Stimulated activated CD4-positive, alpha-beta T cell treated with anti-CD3 and anti-CD28 coated beads, Interleukin-4, amount 100 ng/mL, for 24 hours (primary cell): Measurements from ENCODE around the gene NTN3.
"Not testable (repeated sequence)": the region's sequence is repeated elsewhere in the genome, so short reads cannot be mapped to it uniquely, and the experiment has no call there.

Experiments used
- DNase-seq: peaks from one replicate; pipeline ENCODE4 v3.0.0-alpha.2; 2020

Gene NTN3

DNA sequence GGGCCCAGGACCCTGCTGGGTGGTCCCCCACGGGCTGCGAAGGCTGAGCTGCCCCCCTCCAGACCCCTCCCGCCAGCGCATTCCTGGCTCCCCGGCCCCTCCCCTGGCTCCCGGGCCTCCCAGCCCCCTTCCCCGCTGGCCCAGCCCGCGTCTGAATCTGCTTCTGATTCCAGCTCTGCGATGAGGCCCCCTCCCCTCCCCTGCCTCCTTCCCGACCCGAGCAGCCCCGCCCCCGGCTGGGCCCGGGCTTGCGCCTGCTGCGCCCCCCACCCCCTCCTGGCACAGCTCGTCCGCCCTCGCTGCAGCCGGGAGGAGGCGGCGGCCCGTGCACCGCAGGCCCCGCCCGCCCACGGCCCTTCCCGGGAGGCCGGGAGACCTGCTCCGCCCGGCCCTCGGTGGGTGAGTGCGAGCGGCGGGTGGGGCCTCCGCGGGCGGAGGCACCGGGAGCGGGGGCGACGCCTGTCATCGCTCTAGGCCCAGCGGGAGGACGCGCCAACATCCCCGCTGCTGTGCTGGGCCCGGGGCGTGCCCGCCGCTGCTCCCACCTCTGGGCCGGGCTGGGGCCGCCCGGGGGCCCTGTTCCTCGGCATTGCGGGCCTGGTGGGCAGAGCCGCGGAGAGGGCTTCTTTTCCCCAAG is at the start of gene NTN3:
NTN3 (plus strand) TSS at position 282 of the 637 bp plus-strand sequence. CDS start 405 bp downstream, outside the sequence.
- no peak for DNase-seq

DNA sequence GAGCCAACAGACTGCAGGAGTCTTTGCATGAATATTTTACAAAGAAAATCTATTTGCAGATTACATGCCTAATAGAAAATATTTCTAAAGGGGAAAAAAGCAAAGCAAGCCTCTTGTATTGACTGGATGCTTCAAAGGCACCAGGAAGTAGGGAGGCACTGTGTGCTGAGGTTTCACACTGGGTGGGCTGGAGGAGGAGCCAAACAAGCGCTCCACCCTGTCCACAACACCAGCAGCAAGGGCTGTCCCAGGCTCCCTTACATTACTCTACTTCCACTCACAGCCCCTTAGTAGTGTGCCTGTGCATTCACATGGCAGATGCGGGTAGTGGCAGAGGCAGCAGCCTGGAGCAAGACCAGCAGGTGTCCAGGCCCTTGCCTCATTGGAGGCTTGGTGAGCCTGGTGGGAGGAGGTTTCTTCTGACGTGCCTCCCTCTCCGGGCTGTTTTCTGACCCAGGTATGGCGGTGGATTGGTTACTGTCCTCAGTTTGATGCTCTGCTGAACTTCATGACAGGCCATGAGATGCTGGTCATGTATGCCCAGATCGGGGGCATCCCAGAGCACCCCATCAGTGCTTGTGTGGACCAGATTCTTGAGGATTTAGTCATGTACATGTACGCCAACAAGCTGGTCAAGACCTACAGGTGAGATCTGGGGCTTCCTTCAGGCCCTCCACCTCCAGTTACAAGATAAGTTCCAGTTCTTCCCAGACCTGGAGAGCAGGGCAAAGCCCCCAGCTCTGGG is 48.8 kb upstream of the NTN3 start:
- no peak for DNase-seq

DNA sequence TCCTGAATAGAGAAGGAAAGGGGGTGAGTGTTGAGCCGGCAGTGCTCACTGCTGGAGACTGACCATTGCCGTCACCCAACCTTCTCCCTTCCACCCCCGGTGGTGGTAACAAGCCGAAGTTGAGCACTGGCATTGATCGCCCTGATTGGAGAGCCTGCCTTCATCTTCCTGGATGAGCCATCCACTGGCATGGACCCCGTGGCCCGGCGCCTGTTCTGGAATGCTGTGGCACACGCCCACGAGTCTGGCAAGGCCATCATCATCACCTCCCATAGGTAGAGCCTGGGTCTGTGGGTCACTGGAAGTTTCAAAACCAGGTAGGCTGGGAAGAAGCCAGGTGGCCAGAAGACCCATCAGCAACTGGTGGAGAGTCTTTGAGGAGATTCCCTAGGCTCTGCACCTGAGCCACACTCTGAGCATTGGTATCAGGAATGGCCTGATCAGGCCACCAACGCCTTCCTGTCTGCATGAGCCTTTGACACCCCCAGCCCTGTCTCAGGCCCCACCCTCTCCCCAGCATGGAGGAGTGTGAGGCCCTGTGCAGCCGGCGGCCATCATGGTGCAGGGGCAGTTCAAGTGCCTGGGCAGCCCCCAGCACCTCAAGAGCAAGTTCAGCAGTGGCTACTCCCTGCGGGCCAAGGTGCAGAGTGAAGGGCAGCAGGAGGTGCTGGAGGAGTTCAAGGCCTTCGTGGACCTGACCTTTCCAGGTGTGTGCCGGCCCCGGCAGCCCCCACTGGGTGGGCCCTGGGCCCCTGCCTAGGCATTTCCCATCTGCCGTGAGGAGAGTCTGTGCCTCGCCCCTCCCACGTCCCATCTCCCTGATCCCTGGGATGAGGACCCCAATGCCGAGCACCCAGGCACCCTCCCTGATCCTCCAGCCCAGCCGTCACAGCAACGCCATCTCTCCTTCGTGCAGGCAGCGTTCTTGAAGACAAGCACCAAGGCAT is 46.8 kb upstream of the NTN3 start:
- no peak for DNase-seq

DNA sequence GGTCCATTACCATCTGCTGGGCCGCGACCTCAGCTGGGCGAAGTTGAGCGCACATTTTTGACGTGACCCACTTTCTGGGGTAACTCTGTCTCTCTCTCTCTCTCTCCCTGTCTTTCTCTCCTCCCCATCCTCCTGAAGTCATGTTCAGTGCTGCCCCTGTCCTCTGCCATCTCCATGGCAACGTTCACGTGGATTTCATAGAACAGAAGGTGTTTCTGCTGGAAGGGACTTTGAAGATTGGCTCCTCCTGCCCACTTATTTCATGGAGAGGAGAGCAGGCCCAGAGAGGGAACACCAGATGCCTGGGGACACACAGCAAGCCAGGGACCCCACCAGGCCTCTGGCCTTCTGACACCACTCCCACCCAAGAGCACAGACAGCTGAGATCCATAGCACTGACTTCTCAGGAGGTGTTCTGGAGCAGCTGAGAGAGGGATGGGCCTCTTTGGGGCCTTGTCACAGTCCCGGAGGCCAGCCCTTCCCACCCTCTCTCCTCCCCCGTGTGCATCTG is 46.0 kb upstream of the NTN3 start:
- DNase-seq, result no peak

DNA sequence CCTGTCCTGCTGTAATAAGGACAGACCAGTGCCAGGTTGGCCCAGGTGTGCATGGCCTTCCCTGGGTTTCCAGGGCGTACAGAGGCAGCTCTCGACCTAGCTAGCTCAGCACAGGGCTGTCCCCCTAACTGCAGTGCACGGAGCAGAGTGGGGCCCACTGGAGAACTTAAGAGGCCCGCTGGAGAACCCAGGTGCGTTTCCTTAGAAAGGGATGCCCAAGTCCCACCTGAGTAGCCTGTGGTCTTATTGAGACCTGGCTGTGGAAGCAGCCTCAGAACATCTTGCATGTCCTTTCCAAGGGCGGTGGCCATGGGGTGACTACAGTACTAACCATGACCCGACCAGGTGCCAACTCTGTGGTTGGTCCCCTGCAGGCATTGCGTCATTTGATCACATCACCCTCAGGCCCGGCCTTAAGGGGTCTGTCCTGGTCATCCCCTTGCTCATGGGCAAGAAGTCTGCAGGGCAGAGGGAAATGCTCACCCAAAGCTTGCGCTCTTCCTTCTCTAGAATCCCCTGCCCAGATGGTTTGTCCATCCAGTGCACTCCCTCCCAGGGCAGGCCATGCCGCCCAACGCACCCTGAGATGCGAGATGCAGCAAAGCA is 45.2 kb upstream of the NTN3 start:
- DNase-seq, result no peak

DNA sequence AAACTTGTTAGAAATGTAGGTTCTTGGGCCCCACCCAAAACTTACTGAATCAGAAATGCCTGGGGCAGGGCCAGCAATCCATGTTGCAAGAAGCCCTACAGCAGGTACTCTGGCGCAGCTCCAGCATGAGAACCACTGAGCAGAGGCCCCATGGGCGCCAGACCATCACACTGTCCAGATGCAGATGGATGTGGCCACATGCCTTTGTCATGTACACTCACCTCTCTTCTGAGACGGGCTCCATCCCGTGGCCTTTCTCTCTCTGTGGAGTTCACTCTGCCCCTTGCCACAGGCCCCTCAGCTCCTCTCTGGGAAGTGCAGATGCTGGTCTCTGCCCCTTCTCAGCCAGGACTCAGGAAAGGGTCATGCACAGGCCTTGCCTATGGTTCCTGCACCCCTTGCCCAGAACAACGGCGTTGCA is 44.1 kb upstream of the NTN3 start:
- DNase-seq, result no peak

DNA sequence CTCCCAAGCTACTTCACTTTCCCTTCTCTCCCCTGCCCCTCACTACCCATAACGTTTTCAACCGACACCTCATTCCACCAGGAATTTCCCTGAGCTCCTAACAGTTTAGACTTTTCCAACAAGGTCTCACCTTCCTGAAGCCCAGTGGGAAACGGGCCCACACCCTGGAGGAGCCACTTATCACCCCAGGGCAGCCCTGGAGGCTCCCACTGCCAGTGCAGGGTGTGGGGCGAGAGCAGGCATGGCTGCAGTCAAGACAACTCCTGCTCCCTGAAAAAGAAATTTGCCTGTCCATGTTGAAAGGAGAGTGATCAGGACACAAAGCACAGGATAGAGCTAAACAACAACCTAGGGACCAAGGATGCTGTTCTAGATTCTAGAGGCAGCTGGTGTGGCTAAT is 43.6 kb upstream of the NTN3 start:
- DNase-seq, result no peak

DNA sequence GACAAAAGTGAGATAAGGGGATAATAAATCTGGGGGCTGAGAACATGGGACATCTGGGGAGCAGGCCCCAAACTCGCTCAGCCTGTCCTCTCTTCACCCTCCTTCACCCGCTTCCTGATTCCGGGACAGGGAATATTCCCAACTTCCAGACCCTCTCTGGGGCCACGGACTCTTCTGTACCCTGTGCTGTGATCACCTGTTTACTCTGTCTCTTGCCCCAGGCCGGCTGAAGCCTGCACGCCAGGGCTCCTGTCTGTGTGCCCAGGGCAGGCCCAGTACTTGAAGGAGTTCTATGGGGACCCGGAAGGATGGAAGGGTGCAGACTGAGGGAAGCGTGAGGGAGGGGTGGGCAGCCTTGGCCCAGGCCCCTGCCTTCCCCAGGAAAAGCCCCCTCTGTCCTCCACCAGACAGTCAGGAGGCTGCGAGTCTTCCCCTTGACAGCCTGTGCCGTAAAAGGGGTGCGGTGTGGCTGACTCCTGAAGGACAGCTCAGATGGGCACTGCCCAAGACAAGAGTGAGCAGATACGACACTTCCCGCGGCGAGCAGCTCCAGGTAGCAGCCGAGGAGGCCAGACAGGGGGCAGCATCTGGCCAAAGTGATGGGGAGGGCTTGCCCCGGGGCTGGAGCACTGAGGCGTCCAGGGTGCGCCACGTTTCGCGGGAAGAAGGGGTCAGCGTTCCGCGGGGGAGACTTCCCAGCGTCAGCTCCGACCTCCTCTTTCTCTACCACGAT is 42.9 kb upstream of the NTN3 start:
- no peak for DNase-seq

DNA sequence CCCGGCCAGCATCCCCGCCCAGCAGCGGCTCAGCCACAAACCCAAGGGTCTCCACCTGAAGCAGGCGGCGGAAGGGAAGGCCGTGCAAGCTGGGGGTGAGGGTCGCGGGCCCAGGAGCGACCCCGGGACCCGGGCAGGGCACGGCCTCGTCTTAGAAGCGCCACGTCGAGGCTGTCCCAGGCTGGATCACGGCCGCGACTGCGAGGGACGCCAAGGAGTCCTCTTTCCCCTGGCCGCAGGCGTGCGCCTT is 42.4 kb upstream of the NTN3 start:
- DNase-seq, result no peak

DNA sequence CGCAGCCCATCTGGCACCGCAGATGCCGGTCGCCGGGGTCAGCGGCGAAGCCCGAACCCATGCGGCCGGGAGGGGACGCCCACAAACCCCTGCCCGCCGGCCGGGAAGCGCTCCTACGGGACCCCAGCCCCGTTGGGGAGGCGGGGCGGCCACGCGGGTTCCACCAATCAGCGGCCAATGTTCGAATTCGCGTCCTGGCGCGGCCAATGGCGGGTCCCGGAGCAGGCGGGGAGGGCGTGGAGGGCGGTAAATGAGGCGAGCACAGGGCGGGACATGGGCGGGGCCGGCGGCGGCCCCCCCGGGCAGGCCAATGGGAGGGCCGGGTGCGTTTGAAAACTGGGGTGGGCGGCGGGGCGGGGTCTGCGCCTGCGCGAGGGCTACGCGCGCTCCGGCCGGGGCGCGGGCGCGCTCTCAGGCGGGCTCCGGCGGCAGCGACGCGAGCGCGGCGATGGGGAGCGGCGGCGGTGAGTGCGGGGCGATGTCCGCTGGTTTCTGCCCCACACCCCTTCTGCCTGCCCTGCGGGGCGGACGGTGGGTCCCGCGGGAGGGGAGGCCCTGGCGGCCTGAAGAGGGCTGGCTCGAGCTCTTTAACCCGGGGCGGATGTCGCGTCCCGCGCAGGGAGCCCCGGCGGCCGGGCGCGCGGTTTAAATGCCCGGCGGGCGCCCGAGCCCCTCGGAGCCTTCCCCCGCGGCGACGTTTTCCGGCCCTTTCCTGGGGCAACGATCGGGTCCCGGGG is 41.9 kb upstream of the NTN3 start, which contains the start of gene CCNF:
CCNF (plus strand) TSS at position 414 of the 737 bp plus-strand sequence; CDS start at position 449, 35 bp downstream.
- DNase-seq, result peak; percentile 97

DNA sequence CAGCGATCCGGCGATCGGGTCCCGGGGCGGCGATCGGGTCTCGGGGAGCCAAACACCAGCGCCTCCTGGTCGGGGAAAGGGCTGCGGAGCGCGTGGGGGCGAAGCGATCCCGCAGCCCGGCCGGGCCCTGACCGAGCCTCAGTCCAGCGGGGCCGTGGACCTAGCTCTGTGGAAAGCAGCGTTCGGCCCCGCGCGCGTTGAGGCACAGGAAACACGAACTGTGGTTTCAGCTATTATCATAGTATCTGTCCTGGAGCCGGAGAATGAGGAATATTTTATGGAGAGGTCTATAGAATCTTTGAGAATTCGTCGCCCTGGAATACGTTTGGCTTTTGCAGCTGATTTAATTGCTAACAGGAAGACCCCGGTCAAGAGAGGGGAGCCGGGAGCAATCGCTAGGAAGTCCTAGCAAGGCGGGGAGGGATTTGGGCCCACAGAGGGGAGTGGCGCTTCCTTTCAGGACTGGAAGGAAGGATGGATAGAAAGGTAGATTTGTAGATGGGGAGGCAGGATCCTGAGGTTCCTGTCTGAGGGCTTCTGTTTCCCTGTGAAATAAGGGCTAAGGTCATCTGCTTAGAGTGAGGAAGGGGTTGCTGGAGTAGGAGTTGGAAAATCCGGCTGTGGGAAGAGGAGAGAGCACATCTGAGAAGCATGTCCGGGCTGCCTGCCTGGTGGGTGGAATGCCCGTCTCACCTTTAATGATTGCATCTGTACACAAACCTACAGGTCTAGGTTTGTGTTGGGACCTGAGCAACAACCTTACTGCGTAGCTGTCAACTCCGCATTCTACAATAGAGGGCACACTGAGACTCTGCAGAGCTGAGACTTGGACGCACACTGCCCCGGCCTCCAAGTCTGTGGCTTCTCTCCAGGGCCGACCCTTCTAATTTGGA is 41.1 kb upstream of the NTN3 start:
- no peak for DNase-seq

DNA sequence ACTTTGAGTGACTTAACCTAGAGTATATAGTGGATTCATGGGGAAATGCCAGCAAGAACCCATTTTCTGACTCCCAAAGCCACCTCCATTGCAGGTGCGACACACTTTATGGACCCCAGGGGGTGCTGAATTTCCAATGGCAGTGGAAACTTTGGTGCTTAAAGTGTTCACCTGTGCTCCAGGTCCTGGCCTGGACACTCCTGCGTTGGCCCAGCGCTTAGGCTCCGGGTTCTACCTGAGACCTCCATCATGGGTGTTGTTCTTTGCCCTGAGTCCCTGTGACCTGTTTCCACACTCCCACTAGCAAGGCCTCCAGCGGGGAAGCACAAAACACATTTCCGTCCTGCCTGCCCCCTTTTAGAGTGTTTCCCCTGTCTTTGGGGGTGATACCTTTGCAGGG is 38.8 kb upstream of the NTN3 start:
- no peak for DNase-seq

DNA sequence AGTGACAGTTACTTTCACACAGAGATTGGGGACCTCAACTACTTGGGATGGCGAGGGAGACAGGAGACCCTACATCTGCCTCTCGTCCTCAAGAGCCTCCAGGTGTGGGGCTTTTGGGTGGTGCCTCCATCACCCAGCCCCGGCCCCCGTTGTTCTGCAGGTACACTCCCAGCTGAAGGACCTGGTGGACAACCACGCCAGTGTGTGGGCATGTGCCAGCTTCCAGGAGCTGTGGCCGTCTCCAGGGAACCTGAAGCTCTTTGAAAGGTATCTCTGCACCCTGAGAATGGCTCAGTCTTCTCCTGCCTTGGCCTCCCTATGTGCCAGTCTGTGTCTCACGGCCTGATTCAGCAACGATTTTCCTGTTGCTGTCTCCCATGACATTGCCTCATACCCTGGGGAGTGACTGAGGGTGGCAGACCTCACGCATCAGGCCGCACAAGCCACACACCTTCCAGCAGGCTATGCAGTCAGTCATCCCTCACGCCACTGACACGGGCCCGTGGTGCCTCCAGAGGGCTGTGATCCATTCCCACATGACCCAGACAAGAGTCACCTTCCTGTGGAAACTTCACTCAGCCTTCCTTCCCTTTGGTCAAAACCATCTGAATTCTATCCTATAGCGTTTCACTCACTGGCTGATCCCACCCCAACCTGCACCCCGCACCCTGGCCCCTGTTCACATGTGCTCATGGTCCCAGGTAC is 38.1 kb upstream of the NTN3 start:
- DNase-seq, result no peak

DNA sequence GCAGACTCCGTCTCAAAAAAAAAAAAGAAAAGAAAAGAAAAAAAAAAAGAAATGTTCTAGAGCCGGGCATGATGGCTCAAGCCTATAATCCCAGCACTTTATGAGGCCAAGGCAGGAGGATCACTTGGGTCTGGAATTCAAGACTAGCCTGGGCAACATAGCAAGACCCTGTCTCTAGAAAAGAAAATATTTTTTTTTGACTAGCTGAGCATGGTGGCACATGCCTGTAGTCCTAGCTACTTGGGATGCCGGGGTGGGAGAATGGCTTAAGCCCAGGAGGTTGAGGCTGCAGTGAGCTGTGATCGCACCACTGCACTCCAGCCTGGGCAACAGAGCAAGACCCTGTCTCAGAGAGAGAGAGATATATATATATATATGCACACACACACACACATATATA is 35.9 kb upstream of the NTN3 start:
- DNase-seq, result not testable (repeated sequence)

DNA sequence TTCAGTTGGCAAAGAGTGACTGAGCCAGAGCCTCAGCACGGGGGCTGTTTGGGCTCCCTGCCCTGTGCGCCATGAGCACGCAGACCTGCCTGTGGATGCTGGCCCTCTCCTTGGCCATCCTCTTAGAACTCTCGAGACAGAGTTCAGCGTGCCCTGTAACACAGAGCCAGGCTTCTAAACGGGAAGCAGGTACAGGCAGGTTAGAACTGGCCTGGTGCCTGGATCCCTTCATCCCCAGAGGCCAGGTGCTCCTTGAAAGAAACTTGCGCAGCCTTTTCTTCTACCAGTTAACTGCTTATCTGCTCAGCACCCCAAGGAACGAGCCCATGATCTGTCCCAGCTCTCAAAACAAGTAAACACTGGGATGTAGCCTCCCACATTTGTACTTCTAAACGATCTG is 35.0 kb upstream of the NTN3 start:
- DNase-seq, result no peak

DNA sequence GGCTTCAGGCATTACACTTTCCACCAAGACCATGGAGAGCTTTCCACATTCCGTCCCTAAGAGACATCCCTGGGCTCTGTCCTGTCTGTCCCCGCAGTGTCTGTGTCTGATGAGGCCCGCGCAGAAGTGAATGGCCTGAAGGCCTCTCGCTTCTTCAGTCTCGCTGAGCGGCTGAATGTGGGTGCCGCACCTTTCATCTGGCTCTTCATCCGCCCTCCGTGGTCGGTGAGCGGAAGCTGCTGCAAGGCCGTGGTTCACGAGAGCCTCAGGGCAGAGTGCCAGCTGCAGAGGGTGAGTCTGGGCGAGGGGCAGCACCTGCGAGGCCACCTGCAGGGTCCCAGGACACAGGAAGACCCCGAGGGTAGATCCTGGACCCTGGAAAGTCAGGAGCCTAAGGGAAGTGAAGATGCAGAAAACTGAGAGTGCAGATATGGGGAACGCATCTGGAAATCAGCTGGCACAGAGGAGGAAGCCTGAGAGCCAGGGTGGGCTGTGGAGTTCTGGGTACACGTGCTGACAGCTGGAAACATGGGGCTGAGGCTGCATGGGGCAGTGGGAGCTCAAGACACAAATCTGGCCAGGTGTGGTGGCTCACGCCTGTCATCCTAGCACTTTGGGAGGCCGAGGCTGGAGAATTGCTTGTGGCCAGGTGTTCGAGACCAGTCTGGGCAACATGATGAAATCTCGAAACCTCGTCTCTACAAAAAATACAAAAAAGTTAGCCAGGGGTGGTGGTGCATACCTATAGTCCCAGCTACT is 33.9 kb upstream of the NTN3 start:
- no peak for DNase-seq

DNA sequence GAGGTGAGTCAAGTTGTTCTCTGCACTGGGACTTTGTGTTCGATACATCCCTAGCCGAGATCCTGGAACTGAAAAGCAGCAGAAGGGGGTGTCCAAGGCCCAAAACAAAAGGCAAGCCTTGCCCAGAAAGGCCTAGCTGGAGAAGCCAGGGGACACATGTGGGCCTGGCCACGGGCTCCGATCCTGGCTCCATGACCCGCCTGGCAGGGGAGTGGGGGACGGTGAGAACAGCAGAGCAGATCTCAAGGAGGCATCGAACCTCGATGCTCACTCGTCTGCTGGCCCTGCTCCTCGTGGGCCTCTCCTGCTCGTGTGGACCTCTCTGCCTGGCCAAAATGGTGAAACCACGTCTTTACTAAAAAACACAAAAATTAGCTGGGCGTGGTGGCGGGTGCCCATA is 33.0 kb upstream of the NTN3 start:
- no peak for DNase-seq

DNA sequence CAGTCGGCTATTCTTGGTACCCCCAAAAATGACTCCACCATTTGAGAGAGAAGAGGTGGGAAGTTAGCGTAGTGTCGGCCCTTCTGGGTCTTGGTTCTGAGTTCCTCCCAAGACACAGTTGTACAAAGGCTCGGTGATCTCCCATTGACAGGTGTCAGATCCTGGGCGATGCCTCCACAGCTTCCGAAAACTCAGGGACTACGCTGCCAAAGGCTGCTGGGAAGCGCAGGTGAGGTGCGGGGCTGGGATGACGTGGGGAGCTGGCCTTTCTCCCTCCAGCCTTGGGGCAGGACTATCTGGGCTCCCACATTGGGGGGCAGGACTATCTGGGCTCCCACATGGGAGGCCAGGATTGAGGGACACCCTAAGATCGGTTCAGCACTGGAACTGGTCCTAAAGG is 31.5 kb upstream of the NTN3 start:
- no peak for DNase-seq
